GM21381 (cell line): Measurements from ENCODE around the gene PDILT.

Experiments
- ATAC-seq: cut with Tn5 transposase; IDR thresholded peaks from one replicate; pipeline ENCODE4 v1.9.1; 2021; ENCODE audit warnings: mild to moderate bottlenecking, moderate library complexity; ENCODE audit not compliant: unreplicated experiment

The PDILT gene

DNA sequence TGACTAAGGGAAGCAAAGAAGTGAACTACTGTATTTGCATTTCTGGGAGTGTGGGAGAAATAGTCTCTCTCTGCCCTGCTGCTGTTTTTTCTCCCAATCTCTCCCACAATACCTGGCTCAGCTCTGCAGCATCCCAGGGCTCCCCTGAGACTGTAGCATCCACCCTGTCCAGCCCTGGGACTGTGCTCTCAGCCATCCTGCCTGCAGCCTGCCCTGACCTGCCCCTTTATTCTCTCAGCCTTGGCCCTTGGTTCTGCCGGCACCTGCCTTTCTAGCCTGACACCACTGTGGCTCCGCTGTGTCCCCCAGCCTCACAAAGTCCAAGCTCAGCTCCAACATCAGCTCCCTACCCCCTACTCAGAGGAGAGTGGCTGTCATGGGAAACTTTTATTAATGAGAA, 1.9 kb downstream of the PDILT start:
- no peak for ATAC-seq

DNA sequence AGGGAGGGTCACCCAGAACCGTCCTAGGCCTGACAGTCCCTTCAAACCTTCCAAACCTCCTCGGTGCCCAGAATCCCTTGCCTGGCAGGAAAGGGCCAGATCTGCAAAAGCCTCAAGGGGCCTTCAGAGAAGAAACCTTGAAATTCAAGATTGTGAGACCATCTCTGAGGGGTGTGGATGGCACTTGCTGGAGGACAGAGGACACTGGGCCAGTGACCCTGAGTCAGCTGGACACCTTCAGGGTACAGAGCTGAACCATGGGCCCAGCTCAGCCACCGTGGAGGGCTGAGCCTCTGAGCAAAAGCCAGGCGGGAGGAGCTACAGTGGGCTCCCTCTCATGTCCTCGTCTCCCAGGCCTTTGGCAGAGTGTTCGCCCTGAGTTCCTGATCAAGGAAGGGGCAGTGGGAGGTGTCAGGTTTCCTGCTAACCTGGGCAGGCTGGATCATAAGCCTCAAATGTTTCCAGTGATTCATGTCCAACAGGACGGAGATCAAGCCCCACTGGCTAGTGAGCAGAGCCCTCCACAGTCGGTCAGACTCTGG, 3.0 kb downstream of the PDILT start:
- ATAC-seq = no peak

GRCh38 chr16:20401066-20401465, 3.5 kb downstream of the PDILT start:
- ATAC-seq = no peak

- no peak for ATAC-seq
These were observed 5.4 kb downstream of the PDILT start for GRCh38 chr16:20399185-20399584.

DNA sequence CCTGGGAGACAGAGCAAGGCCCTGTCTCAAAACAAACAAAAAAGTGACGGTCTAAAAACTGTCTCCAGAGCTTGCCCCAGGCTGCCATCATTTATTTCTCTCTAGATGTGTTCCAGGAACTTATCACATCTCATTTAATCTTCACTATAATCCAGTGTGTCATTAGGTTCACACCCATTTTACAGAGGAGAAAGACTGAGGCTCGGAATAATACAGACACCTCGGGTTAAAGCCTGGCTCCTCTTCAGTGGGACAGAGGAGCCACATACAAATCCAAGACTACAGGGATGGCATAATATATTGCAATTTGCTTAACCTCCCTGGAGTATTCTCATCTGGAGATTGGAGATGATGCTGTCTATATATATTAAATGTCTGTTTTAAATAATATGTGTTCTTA, 5.9 kb downstream of the PDILT start:
- ATAC-seq = no peak

- no peak for ATAC-seq
These were observed 7.0 kb downstream of the PDILT start for GRCh38 chr16:20397468-20398074.

- ATAC-seq = no peak
These were observed 7.6 kb downstream of the PDILT start for GRCh38 chr16:20396846-20397467.

DNA sequence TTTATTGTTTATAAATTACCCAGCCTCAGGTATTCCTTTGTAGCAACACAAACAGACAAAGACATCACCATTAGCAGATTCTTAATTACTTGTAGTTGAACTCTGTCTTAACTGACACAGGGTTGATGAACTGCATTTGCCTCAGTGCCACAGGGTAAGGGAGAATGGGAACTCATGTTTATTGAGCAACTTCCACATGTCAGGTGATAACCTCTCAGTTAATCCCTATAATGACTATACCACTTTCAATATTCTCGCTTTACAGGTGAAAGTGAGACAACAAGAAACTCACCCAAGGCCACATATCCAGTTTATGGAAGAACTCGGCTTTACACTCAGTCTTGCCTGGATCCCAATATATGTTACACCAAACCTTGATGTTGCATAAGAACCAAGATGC, 8.6 kb downstream of the PDILT start:
- no peak for ATAC-seq

GRCh38 chr16:20393801-20394577, 10.5 kb downstream of the PDILT start:
- ATAC-seq = no peak

DNA sequence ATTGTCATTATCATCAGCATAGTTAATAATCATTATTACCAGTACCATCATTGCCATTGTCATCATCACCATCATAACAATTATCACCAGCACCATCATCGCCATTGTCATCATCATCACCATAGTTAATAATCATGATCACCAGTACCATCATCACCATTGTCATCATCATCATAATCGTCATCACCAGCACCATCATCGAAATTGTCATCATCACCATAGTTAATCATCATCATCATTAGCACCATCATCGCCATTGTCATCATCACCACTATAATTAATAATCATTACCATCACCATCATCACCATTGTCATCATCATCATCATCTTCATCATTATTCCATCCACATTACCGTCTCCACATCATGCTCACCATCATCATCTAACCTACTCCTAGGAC, 13.5 kb downstream of the PDILT start:
- ATAC-seq = no peak

- ATAC-seq = no peak
These were observed 15.7 kb downstream of the PDILT start for GRCh38 chr16:20388854-20389253.

DNA sequence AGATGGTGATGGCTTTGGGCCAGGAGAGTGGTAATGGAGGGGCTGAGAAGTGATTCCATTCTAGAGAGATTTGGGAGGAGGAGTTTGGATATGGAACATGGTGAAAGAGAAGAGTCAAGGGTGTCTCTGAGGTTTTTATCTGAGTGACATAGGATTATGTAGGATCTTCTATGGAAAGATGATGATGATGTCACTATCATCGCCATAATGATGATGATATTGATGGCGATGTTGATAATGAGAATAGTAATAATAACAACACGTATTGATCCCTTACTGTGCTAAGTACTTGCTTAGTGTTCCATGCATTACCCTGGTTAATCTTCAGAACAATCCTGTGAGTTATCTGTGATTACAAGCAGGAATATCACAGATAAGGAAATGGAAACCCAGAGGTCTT, 16.6 kb downstream of the PDILT start:
- ATAC-seq = no peak

- ATAC-seq = no peak
These were observed 18.4 kb downstream of the PDILT start for GRCh38 chr16:20385844-20386832.

DNA sequence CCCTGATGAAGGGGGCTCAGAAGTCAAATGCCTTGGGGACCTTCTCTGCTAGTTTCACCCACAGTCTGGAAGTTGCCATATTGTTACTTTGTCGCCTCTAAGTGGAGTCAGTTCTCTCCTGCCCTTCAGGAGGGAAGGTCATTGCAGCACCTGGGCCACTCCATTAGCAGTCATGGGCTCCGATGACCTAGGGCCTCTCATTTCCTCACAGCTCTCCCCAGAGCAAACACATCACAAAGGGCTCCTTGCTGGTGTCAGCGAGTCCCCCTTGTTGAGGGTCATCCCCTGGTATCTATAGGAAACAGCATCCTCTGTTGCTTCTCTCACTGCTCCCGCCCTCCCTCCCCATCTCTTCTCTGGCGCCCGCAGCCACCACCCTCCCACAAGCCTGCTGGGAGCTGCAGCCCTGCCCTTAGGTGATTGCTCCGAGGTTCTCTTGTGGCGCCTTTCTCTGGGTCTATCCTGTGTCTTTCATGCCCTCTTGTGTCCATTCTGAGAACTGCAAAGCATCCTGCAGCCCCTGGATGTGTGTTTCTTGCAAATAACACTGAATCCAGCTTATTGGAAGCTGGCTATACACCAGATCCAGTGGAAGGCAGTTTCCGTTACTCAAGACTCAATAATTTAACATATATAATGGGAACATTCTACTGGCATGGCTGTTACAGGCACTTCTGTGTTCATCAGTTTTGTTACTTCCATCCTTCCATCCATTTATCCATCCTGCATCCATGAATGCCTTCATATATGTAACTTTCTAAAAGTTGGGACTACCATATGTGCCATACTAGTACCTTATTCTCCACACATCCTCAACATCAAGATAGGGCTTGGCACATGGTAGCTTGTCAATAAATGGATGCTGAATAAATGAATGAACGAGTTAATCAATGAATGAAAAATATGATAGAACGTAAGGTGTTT, 21.2 kb downstream of the PDILT start:
- no peak for ATAC-seq

DNA sequence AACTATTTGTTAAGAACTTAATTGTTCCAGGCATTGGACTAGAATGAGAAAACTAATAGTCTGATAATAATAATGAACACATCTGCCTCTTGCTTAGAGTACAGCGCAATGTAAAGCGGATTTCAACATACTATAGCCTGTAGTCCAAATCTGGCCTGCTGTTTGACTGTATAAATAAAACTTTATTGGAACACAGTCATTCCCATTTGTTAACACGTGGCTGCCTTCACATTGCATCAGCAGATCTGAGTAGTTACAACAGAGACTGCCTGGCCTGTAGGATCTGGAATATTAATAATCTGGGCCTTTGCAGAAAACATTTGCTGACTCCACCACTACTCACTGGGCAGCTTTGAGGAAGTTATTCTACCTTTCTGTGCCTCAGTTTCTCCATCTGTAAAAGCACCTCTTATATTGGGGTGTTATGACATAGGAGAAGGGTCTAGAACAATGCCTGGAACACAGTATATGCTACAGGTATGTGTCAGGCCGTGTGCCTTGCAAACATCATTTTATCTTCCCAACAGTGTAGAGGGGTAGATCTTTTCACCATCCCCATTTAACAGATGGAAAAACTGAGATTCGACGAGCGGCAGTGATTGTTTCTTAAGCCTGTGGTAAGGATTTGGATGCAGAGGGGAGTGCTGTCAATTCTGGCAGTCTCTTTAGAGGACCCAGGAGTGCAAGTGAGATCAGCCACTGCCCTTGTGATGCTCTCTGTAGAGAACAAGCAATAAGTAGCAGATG, 22.2 kb downstream of the PDILT start:
- ATAC-seq = no peak

DNA sequence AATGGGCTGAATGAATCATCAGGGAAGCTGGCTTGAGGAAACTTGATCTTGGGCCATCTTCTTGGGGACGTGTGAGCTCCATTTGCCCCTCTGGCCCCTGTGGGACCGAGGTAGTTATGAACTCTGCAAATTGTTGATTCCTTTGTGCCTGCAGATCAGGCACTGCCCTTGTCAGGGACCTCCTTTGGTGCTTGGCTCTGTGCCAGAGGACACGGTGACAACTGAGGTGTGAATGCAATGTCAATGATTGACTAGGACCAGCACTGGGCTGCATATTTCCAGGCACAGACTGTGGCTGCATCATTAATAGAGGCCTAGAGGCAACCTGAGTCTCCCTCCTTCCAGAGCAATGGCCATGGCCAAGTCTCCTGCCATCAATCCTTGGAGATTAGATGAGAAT, 23.8 kb downstream of the PDILT start:
- no peak for ATAC-seq

- ATAC-seq = no peak
These were observed 27.4 kb downstream of the PDILT start for GRCh38 chr16:20377181-20377580.

- ATAC-seq = no peak
These were observed 31.8 kb downstream of the PDILT start for GRCh38 chr16:20372701-20373100.

GRCh38 chr16:20369452-20370054, 35.0 kb downstream of the PDILT start:
- ATAC-seq = no peak
